ENCODE data around the gene LRRK1.

LRRK1 gene

DNA sequence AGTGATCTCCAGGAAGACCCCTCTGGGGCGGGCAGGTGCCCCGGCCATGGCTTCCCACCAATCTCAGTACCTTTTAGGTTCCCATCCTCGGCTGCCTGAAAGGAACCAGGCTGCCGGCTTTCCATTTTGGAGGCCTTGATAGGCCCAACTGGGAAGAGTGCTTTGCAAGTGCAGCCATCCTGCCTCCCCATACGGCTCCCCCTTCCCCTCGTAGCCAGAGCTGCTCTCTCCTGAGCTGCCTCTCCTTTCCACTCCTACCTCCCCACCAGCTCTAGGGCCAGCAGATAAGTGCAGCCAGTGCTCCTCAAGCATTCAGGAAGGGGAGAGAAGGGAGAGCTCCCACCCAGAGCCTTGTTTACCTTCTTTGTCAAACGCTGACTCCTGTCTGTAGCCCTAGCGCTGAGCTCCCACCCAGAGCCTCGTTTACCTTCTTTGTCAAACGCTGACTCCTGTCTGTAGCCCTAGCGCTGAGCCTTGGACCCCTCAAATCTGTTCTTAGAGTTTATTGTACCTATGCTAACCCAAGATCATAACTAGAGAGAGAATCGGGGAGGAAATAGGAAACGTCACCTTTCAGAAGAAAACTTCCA lies 133.0 kb downstream of the LRRK1 start:
- TF ChIP-seq CREB1 (IDR thresholded peaks at IDR 0.05; ENCODE audit: low read depth) (no peak), NFIC (IDR thresholded peaks at IDR 0.05) (no peak), TEAD4 (IDR thresholded peaks at IDR 0.05) (no peak)

- TF ChIP-seq NFIC (IDR thresholded peaks at IDR 0.05): no peak
- TF ChIP-seq RAD21 (IDR thresholded peaks at IDR 0.05; ENCODE audit: low read depth): no peak
- TF ChIP-seq ZBTB7A (IDR thresholded peaks at IDR 0.05; ENCODE audit: low read depth): no peak
- no peak for TF ChIP-seq EP300 (IDR thresholded peaks at IDR 0.05; ENCODE audit: borderline replicate concordance)
- TF ChIP-seq USF1 (IDR thresholded peaks at IDR 0.05): no peak
- TF ChIP-seq CEBPB (IDR thresholded peaks at IDR 0.05): no peak
- TF ChIP-seq CREB1 (IDR thresholded peaks at IDR 0.05; ENCODE audit: low read depth): no peak
- TF ChIP-seq FOXM1 (IDR thresholded peaks at IDR 0.05; ENCODE audit: borderline replicate concordance, low read depth): no peak
- TF ChIP-seq YY1 (IDR thresholded peaks at IDR 0.05; ENCODE audit: low read depth): no peak
- TF ChIP-seq TAF1 (IDR thresholded peaks at IDR 0.05; ENCODE audit: low read depth): no peak
- TF ChIP-seq REST (IDR thresholded peaks at IDR 0.05; ENCODE audit: low read depth): no peak
- no peak for TF ChIP-seq EGR1 (IDR thresholded peaks at IDR 0.05)
- TF ChIP-seq, protein P1, sequence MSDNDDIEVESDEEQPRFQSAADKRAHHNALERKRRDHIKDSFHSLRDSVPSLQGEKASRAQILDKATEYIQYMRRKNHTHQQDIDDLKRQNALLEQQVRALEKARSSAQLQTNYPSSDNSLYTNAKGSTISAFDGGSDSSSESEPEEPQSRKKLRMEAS (IDR thresholded peaks at IDR 0.05): no peak
- TF ChIP-seq TEAD4 (IDR thresholded peaks at IDR 0.05): no peak
- TF ChIP-seq TCF12 (IDR thresholded peaks at IDR 0.05; ENCODE audit: low read depth): no peak
Observed at GRCh38 chr15:101052681-101053121, 133.5 kb downstream of the LRRK1 start.

DNA sequence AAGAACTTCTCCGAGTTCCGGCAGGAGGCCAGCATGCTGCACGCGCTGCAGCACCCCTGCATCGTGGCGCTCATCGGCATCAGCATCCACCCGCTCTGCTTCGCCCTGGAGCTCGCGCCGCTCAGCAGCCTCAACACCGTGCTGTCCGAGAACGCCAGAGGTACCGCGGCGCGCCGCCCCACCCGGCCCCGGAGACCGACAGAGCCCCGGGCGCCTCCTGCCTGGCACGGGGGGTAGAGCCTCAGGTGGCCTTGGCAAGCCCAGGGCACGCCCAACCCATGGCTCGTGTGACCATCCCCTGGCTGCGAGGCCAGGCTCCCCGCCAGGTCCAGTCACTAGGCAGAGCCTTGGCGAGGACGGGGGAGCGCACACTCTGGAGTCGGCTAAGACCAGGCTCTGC lies 134.1 kb downstream of the LRRK1 start:
- TF ChIP-seq TEAD4 (IDR thresholded peaks at IDR 0.05) (no peak), RAD21 (IDR thresholded peaks at IDR 0.05; ENCODE audit: low read depth) (no peak), EP300 (IDR thresholded peaks at IDR 0.05; ENCODE audit: borderline replicate concordance) (no peak), TAF1 (IDR thresholded peaks at IDR 0.05; ENCODE audit: low read depth) (no peak)
- TF ChIP-seq, protein P1 (IDR thresholded peaks at IDR 0.05): no peak

- TF ChIP-seq TCF12 (IDR thresholded peaks at IDR 0.05; ENCODE audit: low read depth): no peak
- TF ChIP-seq TAF1 (IDR thresholded peaks at IDR 0.05; ENCODE audit: low read depth): no peak
- no peak for TF ChIP-seq RAD21 (IDR thresholded peaks at IDR 0.05; ENCODE audit: low read depth)
- no peak for TF ChIP-seq EP300 (IDR thresholded peaks at IDR 0.05; ENCODE audit: borderline replicate concordance)
- TF ChIP-seq REST (IDR thresholded peaks at IDR 0.05; ENCODE audit: low read depth): no peak
- no peak for TF ChIP-seq NFIC (IDR thresholded peaks at IDR 0.05)
- no peak for TF ChIP-seq CEBPB (IDR thresholded peaks at IDR 0.05)
- TF ChIP-seq FOXM1 (IDR thresholded peaks at IDR 0.05; ENCODE audit: borderline replicate concordance, low read depth): no peak
Observed at GRCh38 chr15:101054116-101054515, 135.0 kb downstream of the LRRK1 start.

GRCh38 chr15:101054991-101055390 lies 135.8 kb downstream of the LRRK1 start:
- no peak for TF ChIP-seq YY1 (IDR thresholded peaks at IDR 0.05; ENCODE audit: low read depth)
- no peak for TF ChIP-seq CREB1 (IDR thresholded peaks at IDR 0.05; ENCODE audit: low read depth)
- no peak for TF ChIP-seq RAD21 (IDR thresholded peaks at IDR 0.05; ENCODE audit: low read depth)
- TF ChIP-seq ZBTB7A (IDR thresholded peaks at IDR 0.05; ENCODE audit: low read depth): no peak
- TF ChIP-seq FOXM1 (IDR thresholded peaks at IDR 0.05; ENCODE audit: borderline replicate concordance, low read depth): no peak
- no peak for TF ChIP-seq TCF12 (IDR thresholded peaks at IDR 0.05; ENCODE audit: low read depth)
- TF ChIP-seq, protein P1 (IDR thresholded peaks at IDR 0.05): no peak
- no peak for TF ChIP-seq TAF1 (IDR thresholded peaks at IDR 0.05; ENCODE audit: low read depth)
- TF ChIP-seq EGR1 (IDR thresholded peaks at IDR 0.05): no peak
- TF ChIP-seq EP300 (IDR thresholded peaks at IDR 0.05; ENCODE audit: borderline replicate concordance): no peak
- no peak for TF ChIP-seq TEAD4 (IDR thresholded peaks at IDR 0.05)
- no peak for TF ChIP-seq REST (IDR thresholded peaks at IDR 0.05; ENCODE audit: low read depth)
- TF ChIP-seq USF1 (IDR thresholded peaks at IDR 0.05): no peak
- TF ChIP-seq CEBPB (IDR thresholded peaks at IDR 0.05): no peak
- no peak for TF ChIP-seq NFIC (IDR thresholded peaks at IDR 0.05)
